C4-2B (cell line): ENCODE data around the gene DENND1A.

Experiments used
- CTCF ChIP-seq: fragments of 450-650 bp; conservative IDR thresholded peaks from 2 replicates; pipeline ENCODE4 v1.5.1; 2017; ENCODE audit warnings: mild to moderate bottlenecking
- ZFX ChIP-seq: fragments of 450-650 bp; IDR thresholded peaks from 2 replicates; pipeline ENCODE4 v1.6.1; 2017

GRCh38 chr9:123382653-123383511, 547.0 kb downstream of the DENND1A start:
- TF ChIP-seq CTCF (no peak), ZFX (no peak)
